Keratinocyte (primary cell): ENCODE data around the gene CASK. TPM values are rescaled to one million over a fixed set of nuclear protein-coding genes. Genes with fewer than 3 reads are reported as not detected.

Experiments
- DNase-seq: peaks from one replicate; pipeline ENCODE4 v3.0.0-alpha.2; 2011; ENCODE audit warnings: low read depth, missing footprints, low spot score
- FAIRE-seq: peaks from 2 replicates; lab custom pipeline; 2011; peaks lifted over from hg19 to GRCh38; lab: Jason Lieb, UNC
- H2AFZ ChIP-seq: 2 replicates; pipeline ENCODE4 v1.6.0; 2012; ENCODE audit warnings: low read length, control low read depth, inconsistent platforms; ENCODE audit not compliant: control insufficient read depth
- H3K27ac ChIP-seq: 2 replicates; pipeline ENCODE4 v1.5.1; 2011; ENCODE audit warnings: low read length; ENCODE audit not compliant: control insufficient read depth, insufficient read depth
- H3K27me3 ChIP-seq: 3 replicates; pipeline ENCODE4 v1.6.0; 2011; ENCODE audit warnings: low read length; ENCODE audit not compliant: control insufficient read depth, insufficient read depth; ENCODE audit errors: extremely low read depth
- H3K36me3 ChIP-seq, 2 experiments: 2 replicates in 1 of 2; 3 replicates in 1 of 2; pipeline ENCODE4 v1.5.1; 2011; ENCODE audit warnings: low read length in 2 of 2, mild to moderate bottlenecking in 1 of 2; ENCODE audit not compliant: control insufficient read depth in 2 of 2, insufficient read depth in 2 of 2; ENCODE audit errors: extremely low read depth in 1 of 2
- H3K4me1 ChIP-seq: 3 replicates; pipeline ENCODE4 v1.5.1; 2011; ENCODE audit warnings: low read length; ENCODE audit not compliant: control insufficient read depth, insufficient read depth; ENCODE audit errors: extremely low read depth
- H3K4me2 ChIP-seq: 3 replicates; pipeline ENCODE4 v1.6.0; 2011; ENCODE audit warnings: low read depth, low read length; ENCODE audit not compliant: control insufficient read depth, insufficient read depth; ENCODE audit errors: extremely low read depth
- H3K4me3 ChIP-seq, 3 experiments: fragments of 200-600 bp in 1 of 3; sonication (generic) in 1 of 3; 2 replicates in 2 of 3; 3 replicates in 1 of 3; pipeline ENCODE4 v1.5.1; 2011 to 2016; ENCODE audit warnings: low read length in 3 of 3, mild to moderate bottlenecking in 3 of 3, control low read depth in 2 of 3, inconsistent platforms in 1 of 3, low read depth in 1 of 3, mixed read lengths in 1 of 3, mixed run types in 1 of 3, moderate library complexity in 1 of 3; ENCODE audit not compliant: control insufficient read depth in 2 of 3, insufficient read depth in 2 of 3; ENCODE audit errors: extremely low read depth in 1 of 3
- H3K79me2 ChIP-seq: 2 replicates; pipeline ENCODE4 v1.6.0; 2012; ENCODE audit warnings: low read length; ENCODE audit not compliant: control insufficient read depth, insufficient read depth
- H3K9ac ChIP-seq: 3 replicates; pipeline ENCODE4 v1.6.0; 2011; ENCODE audit warnings: low read length; ENCODE audit not compliant: control insufficient read depth, insufficient read depth; ENCODE audit errors: extremely low read depth
- H3K9me1 ChIP-seq: 3 replicates; pipeline ENCODE4 v1.6.0; 2011; ENCODE audit warnings: low read length; ENCODE audit not compliant: control insufficient read depth, insufficient read depth; ENCODE audit errors: extremely low read depth
- H3K9me3 ChIP-seq: 2 replicates; pipeline ENCODE4 v1.5.1; 2012; ENCODE audit warnings: low read depth, low read length; ENCODE audit not compliant: control insufficient read depth
- H4K20me1 ChIP-seq: 3 replicates; pipeline ENCODE4 v1.6.0; 2011; ENCODE audit warnings: low read length; ENCODE audit not compliant: control insufficient read depth, insufficient read depth; ENCODE audit errors: extremely low read depth
- CTCF ChIP-seq, 3 experiments: IDR thresholded peaks in 1 of 3; conservative IDR thresholded peaks in 1 of 3; optimal IDR thresholded peaks in 1 of 3; 2 replicates in 2 of 3; 3 replicates in 1 of 3; pipeline versions ENCODE3 to v1.5.1; 2011; ENCODE audit warnings: low read length in 3 of 3, mild to moderate bottlenecking in 3 of 3, moderate library complexity in 2 of 3, control low read depth in 1 of 3, inconsistent platforms in 1 of 3; ENCODE audit not compliant: insufficient read depth in 2 of 3; ENCODE audit errors: extremely low read depth in 1 of 3
- EZH2 ChIP-seq: IDR thresholded peaks from one replicate; pipeline ENCODE4 v1.6.1; 2012; ENCODE audit warnings: inconsistent platforms, mild to moderate bottlenecking, low read length, moderate library complexity
- dilution Hi-C: fragments of 300-500 bp; cut with MboI; formaldehyde crosslinking; loops from one replicate; pipeline ENCODE4 v1.7.0; 2020; ENCODE audit warnings: low sequenced_read_pairs; ENCODE audit not compliant: extremely low pct_ligation_motif_present
- polyA plus RNA-seq, 5 experiments: library from polyadenylated mRNA; depleted of rRNA in 3 of 5; stranded (reverse) in 3 of 5; stranded (forward) in 1 of 5; unstranded in 1 of 5; fragments of >200 nt; gene quantifications; 1 replicate in 1 of 5; 2 replicates in 3 of 5; 3 replicates in 1 of 5; pipeline versions ENCODE4 v1.2.1 to v1.2.3, GENCODE V29; 2011 to 2012; ENCODE audit warnings: missing spikeins in 2 of 5, low read depth in 1 of 5, low replicate concordance in 1 of 5

Gene CASK
- polyA plus RNA-seq, 1 donor (not counting 4 experiments of a cell fraction or from before 2014, with no cell fraction given), result 33.7 TPM

- no peak for TF ChIP-seq EZH2
- Histone ChIP-seq H3K9ac (no peak overlapping the region), H2AFZ (no peak overlapping the region), H3K4me2 (no peak overlapping the region), H3K36me3 (no peaks in the 10 kb centered on the region), H3K4me3 (no peak overlapping the region), H3K9me1 (no peaks in the 10 kb centered on the region), H3K27me3 (no peaks in the 10 kb centered on the region), H3K4me1 (no peaks in the 10 kb centered on the region), H3K79me2 (no peaks in the 10 kb centered on the region), H3K27ac (no peak overlapping the region), H4K20me1 (no peaks in the 10 kb centered on the region), H3K9me3 (no peaks in the 10 kb centered on the region)
- no peak for FAIRE-seq
- dilution Hi-C loops, result no loop called here
- DNase-seq, result no peak
Measured at GRCh38 chrX:41664908-41665307, 258.4 kb downstream of the CASK start.

GRCh38 chrX:41664375-41664901, 258.9 kb downstream of the CASK start:
- no peaks in the 10 kb centered on the region for H3K36me3 ChIP-seq
- no peak overlapping the region for H2AFZ ChIP-seq
- H3K4me2 ChIP-seq, result no peak overlapping the region
- H3K9ac ChIP-seq, result no peak overlapping the region
- no peaks in the 10 kb centered on the region for H4K20me1 ChIP-seq
- H3K79me2 ChIP-seq, result no peaks in the 10 kb centered on the region
- H3K9me3 ChIP-seq, result no peaks in the 10 kb centered on the region
- TF ChIP-seq EZH2 (no peak), CTCF (optimal IDR thresholded peaks at IDR 0.05 in 1 of 3, IDR thresholded peaks at IDR 0.05 in 1 of 3, conservative IDR thresholded peaks at IDR 0.05 in 1 of 3; ENCODE audit: extremely low read depth in 1 of 3, insufficient read depth in 2 of 3, low read length in 3 of 3) (no peak)
- DNase-seq (no peak), FAIRE-seq (no peak)
- dilution Hi-C loops, result no loop called here
- H3K4me3 ChIP-seq, result no peak overlapping the region
- no peak overlapping the region for H3K27ac ChIP-seq
- no peaks in the 10 kb centered on the region for H3K4me1 ChIP-seq
- H3K27me3 ChIP-seq, result no peaks in the 10 kb centered on the region
- no peaks in the 10 kb centered on the region for H3K9me1 ChIP-seq
